ENCODE data around the gene METTL27.
"Not testable (repeated sequence)": the region's sequence is repeated elsewhere in the genome, so short reads cannot be mapped to it uniquely, and the experiment has no call there.

DNA sequence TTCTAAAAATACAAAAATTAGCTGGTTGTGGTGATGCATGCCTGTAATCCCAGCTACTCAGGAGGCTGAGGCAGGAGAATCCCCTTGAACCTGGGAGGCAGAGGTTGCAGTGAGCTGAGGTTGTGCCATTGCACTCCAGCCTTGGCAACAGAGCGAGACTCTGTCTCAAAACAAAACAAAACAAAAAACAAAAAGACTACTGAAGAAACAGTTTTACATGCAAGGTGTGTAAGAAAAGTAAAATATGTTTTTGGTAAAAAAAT is 54.6 kb downstream of the METTL27 start:
- TF ChIP-seq, protein P1, sequence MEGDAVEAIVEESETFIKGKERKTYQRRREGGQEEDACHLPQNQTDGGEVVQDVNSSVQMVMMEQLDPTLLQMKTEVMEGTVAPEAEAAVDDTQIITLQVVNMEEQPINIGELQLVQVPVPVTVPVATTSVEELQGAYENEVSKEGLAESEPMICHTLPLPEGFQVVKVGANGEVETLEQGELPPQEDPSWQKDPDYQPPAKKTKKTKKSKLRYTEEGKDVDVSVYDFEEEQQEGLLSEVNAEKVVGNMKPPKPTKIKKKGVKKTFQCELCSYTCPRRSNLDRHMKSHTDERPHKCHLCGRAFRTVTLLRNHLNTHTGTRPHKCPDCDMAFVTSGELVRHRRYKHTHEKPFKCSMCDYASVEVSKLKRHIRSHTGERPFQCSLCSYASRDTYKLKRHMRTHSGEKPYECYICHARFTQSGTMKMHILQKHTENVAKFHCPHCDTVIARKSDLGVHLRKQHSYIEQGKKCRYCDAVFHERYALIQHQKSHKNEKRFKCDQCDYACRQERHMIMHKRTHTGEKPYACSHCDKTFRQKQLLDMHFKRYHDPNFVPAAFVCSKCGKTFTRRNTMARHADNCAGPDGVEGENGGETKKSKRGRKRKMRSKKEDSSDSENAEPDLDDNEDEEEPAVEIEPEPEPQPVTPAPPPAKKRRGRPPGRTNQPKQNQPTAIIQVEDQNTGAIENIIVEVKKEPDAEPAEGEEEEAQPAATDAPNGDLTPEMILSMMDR (IDR thresholded peaks at IDR 0.05) = not testable (repeated sequence)
- TF ChIP-seq POLR2A (IDR thresholded peaks at IDR 0.05) = not testable (repeated sequence)

Measured in esophagus squamous epithelium (tissue), 4 donors.